ENCODE data around the gene OOSP3. TPM values are rescaled to one million over a fixed set of nuclear protein-coding genes. Genes with fewer than 3 reads are reported as not detected.

Gene OOSP3
- total RNA-seq, 4 donors from 2014 or later = not detected

DNA sequence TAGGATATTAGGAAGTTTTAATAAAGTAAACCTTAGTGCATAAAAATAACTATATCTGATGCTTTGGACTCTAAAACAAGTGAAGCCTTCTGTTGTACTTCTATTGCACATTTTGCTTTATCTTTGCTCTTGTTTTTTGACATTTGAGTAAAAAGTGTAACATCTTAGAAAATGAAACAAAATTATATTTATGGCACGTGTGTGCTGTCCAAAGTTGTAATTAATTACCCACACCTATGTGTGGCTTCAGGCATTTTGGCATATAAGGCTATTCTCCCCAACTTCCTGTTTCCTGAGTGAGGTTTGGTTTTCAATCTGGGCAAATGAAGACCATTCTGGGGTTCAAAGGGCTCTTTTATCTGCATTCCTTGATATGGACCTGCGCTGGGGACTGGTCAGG is 59.5 kb downstream of the OOSP3 start, which contains the start of gene OOSP1:
Gene OOSP1 (plus strand): TSS at position 301 of the 400 bp plus-strand sequence. CDS start 23 bp downstream, at position 324.
- H3K9me3 ChIP-seq = no peaks in the 10 kb centered on the region
- TF ChIP-seq POLR2A (IDR thresholded peaks at IDR 0.05) = no peak
- TF ChIP-seq, protein P1, sequence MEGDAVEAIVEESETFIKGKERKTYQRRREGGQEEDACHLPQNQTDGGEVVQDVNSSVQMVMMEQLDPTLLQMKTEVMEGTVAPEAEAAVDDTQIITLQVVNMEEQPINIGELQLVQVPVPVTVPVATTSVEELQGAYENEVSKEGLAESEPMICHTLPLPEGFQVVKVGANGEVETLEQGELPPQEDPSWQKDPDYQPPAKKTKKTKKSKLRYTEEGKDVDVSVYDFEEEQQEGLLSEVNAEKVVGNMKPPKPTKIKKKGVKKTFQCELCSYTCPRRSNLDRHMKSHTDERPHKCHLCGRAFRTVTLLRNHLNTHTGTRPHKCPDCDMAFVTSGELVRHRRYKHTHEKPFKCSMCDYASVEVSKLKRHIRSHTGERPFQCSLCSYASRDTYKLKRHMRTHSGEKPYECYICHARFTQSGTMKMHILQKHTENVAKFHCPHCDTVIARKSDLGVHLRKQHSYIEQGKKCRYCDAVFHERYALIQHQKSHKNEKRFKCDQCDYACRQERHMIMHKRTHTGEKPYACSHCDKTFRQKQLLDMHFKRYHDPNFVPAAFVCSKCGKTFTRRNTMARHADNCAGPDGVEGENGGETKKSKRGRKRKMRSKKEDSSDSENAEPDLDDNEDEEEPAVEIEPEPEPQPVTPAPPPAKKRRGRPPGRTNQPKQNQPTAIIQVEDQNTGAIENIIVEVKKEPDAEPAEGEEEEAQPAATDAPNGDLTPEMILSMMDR (IDR thresholded peaks at IDR 0.05) = no peak
- H3K36me3 ChIP-seq = no peaks in the 10 kb centered on the region
- no peaks in the 10 kb centered on the region for H3K4me1 ChIP-seq
- WGBS, 2 donors = 35 to 50% methylated on average over 2 of the region's 2 CpGs
- no peaks in the 10 kb centered on the region for H3K27me3 ChIP-seq
- no peak for DNase-seq
- intact Hi-C loops (cut with DNase I) = no loop called here
- H3K27ac ChIP-seq = no peak within 1 kb of the TSS
- no peak within 1 kb of the TSS for H3K4me3 ChIP-seq

DNA sequence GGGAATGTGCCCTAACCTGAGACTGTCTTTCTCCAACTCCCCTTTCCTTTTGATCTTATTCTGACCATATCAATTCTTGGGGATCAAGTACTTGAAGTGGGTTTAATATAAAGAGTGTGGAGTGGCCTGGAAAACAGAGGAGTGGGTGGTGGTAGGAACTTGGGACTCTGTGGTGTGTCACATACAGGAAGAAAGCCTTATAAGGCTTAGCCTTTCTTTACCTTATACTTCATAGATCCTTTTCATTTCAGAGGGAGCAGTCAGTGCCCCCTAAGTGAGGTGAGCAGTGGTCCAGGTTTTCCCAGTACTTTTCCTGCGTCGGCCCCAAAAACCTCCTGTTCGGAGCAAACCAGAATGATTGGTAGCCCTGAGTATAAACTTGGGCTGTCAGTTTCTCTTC is 60.1 kb downstream of the OOSP3 start:
- H3K9me3 ChIP-seq = no peaks in the 10 kb centered on the region
- H3K27me3 ChIP-seq = no peaks in the 10 kb centered on the region
- H3K27ac ChIP-seq = no peak overlapping the region
- intact Hi-C loops (cut with DNase I) = no loop called here
- no peaks in the 10 kb centered on the region for H3K36me3 ChIP-seq
- no peak for DNase-seq
- no peak overlapping the region for H3K4me3 ChIP-seq
- no peak for TF ChIP-seq POLR2A (IDR thresholded peaks at IDR 0.05)
- TF ChIP-seq, protein P1 (IDR thresholded peaks at IDR 0.05) = no peak
- no peaks in the 10 kb centered on the region for H3K4me1 ChIP-seq
- 91 to 93% methylated on average over 3 of the region's 3 CpGs for WGBS, 2 donors

DNA sequence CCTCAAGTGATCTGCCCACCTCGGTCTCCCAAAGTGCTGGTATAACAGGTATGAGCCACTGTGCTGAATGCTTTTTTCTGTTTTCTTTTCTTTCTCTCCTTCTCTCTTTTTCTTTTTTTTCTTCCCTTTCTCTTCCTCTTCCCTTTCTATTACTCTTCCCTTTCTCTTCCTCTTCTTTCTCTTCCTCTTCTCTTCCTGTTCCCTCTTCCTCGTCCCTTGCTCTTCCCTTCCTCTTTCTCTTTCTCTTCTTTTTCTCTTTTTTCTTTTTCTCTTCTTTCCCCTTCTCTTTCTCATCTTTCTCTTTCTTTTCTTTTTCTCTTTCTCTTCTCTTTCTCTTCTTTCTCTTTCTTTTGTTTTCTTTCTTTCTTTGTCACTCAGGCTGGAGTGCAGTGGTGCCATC is 60.9 kb downstream of the OOSP3 start:
- intact Hi-C loops (cut with DNase I) = no loop called here
- no peak for DNase-seq
- Histone ChIP-seq H3K27me3 (no peaks in the 10 kb centered on the region), H3K4me1 (no peaks in the 10 kb centered on the region), H3K4me3 (no peak overlapping the region), H3K36me3 (no peaks in the 10 kb centered on the region), H3K9me3 (no peaks in the 10 kb centered on the region), H3K27ac (no peak overlapping the region)
- TF ChIP-seq, protein P1 (IDR thresholded peaks at IDR 0.05) = no peak
- no peak for TF ChIP-seq POLR2A (IDR thresholded peaks at IDR 0.05)
- 77 to 80% methylated on average over 2 of the region's 2 CpGs for WGBS, 2 donors

DNA sequence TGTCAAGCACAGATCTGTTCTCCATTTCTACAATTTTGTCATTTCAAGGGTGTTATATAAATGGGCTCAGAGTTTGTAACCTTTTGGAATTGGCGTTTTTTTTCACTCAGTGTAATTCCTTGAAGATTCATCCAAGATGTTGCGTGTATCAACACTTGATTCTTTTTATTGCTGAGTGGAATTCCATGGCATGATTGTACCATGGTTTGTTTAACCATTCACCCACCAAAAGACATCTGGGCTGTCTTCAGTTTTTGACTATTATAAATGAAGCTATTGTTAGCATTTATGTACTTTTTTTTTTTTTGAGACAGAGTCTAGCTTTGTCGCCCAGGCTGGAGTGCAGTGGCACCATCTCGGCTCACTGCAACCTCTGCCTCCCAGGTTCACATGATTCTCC is 62.5 kb downstream of the OOSP3 start:
- Histone ChIP-seq H3K27me3 (no peaks in the 10 kb centered on the region), H3K4me1 (no peaks in the 10 kb centered on the region), H3K36me3 (no peaks in the 10 kb centered on the region), H3K4me3 (no peak overlapping the region), H3K9me3 (no peaks in the 10 kb centered on the region), H3K27ac (no peak overlapping the region)
- WGBS, 2 donors = 79 to 83% methylated on average over 4 of the region's 4 CpGs
- DNase-seq = no peak
- no peak for TF ChIP-seq POLR2A (IDR thresholded peaks at IDR 0.05)
- TF ChIP-seq, protein P1 (IDR thresholded peaks at IDR 0.05) = no peak
- intact Hi-C loops (cut with DNase I) = no loop called here

- TF ChIP-seq POLR2A (IDR thresholded peaks at IDR 0.05) = no peak
- no peaks in the 10 kb centered on the region for H3K27me3 ChIP-seq
- H3K36me3 ChIP-seq = no peaks in the 10 kb centered on the region
- DNase-seq = no peak
- no peak overlapping the region for H3K4me3 ChIP-seq
- H3K9me3 ChIP-seq = no peaks in the 10 kb centered on the region
- no peaks in the 10 kb centered on the region for H3K4me1 ChIP-seq
- intact Hi-C loops (cut with DNase I) = no loop called here
- no peak overlapping the region for H3K27ac ChIP-seq
- 83 to 88% methylated on average over 3 of the region's 3 CpGs for WGBS, 2 donors
Measured at GRCh38 chr11:59943997-59944714, 65.6 kb downstream of the OOSP3 start.

Measured in esophagus squamous epithelium (tissue), 5 donors.